ENCODE measurements around the gene CSF1R.
A peak's percentile ranks its signal among the peaks of the same experiment; 100 is the strongest.

CSF1R gene

DNA sequence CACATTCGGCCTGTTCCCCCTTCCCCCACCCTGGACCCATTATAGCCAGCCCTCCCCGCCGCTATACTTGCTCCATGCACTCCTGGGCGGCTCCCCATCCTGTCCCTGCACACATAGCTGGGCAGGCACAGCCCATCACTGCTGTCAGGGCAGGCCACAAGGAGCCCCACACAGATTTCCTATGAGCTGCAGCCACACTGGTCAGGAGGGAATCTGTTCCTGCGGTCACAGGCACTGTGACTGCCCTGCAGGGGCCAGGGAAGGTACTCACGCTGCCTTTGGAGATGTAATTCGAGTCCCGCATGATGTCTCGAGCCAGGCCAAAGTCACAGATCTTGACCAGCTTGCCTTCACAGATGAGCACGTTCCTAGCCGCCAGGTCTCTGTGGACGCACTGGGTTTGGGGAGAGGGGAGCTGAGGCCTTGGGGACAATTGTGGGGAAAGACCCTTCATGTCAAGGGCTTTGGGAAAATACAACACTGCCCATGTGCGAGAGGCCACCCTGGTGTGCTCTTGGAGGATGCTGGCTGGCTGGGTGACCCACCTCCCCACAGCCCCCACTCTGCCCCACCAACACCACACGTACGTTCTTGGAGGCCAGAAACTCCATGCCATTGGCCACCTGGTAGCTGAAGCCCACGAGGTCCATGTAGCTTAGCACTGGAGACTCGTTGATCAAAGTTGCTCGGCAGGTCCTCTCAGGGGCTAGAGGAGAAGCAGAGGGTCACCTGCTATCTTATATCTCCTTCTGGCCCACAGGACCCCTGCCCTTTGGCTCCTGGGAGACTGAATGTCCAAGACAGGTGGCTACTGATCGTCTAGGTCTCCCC is 34.5 kb upstream of the CSF1R start:
- DNase-seq = no peak

DNA sequence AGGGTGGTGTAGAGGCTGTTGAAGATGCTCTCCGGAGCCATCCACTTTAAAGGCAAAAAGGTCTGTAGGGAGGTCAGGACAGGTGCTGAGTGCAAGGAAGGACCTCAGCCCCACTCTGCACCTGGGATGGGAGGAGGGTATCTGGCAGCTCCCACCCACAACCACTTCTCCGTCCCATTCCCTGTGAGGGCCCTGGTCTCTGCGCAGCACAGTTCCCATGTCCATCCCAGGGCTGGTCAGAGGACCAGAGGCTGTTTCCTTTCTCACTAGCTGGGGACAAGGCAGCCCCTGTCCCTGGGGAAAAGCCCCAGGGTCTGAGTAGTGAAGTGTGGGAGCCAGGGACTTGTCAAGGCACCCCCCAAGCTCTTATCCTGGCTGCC is 33.7 kb upstream of the CSF1R start:
- no peak for DNase-seq

DNA sequence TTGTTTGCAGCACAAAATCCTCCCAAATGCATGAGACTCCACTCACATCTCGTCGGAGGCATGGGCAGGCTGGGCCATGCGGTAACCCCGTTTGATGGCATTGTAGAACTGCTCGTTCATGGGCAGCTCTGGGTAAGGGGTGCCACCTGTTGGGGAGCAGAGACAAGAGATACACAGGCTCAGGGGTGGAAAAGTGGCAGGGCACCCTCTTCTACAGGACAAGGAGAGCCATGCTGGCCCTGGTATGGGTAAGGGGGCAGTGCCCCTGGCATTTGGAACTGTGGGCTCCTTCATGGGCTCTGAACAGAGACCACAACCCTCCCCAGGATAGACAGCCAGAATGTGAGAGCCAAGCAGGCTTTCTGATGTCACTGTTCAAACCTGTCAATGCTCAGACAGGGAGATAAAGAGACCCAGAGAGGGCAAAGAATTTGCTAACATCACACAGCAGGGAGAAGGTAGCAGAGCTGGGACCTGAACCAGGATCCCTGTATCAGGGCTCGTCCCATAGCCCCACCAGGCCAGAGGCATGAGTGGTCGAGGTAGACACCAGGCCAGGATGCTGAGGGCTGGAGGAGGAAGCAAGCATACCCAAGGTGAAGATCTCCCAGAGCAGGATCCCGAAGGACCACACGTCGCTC is 33.2 kb upstream of the CSF1R start:
- no peak for DNase-seq

DNA sequence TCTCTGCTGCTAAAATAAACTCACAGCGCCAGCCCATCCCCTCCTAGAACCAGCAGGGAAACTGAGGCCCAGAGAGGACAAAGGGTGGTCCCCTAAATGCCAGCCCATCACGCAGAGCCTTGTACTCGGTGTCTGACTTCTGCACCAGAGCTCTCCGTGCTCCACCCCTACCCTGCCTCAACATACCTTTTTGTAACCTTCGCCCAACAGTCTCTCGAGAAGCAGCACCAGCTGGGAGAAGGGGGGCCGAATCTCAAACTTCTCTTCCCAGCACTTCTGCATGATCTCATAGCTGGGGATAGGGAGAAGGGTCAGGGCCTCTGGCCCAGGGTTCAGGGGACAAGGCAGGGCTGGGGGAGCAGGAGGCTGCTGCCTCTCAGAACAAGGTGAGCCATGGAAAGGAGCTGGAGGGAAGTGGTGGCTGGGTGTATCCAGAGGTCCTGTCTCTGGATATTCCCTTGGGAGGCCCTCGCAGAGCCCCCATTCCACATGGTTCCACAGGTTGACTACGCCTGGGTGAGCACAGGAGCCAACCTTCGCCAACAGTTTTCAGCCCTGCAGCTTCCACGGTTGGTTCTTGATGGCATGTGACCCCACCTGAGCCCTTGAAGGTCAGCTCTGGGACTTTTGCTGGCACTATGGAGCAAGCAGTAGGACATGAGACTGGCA is 32.3 kb upstream of the CSF1R start:
- no peak for DNase-seq

DNA sequence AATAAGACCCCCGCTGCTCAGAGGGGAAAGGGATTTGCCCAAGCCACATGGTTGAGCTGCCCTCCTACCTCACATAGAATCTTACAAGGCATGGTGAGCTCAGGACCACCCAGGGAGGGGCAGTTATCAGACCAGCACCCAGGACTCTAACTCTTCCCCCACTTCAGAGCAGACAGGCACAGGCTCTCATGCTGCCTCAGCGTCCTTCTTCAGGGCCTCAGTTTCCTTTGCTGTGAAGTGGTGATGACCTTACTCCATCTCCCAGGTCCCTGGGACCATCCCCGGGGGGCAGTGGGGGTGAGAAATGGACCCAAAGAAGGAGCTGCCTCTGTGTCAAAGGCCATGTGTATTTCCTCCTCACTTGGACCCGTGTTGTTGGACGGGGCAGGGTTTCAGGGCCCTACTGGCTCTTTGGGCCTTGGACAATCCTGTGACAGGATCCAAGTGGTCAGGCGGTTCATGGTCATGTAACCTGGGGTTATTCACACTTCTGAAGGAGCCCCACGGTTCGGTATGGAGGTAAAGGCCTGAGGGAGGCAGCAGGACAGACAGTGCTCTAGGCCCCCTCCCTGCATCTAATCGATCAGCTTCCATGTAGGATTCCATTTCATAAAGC is 31.7 kb upstream of the CSF1R start:
- no peak for DNase-seq

DNA sequence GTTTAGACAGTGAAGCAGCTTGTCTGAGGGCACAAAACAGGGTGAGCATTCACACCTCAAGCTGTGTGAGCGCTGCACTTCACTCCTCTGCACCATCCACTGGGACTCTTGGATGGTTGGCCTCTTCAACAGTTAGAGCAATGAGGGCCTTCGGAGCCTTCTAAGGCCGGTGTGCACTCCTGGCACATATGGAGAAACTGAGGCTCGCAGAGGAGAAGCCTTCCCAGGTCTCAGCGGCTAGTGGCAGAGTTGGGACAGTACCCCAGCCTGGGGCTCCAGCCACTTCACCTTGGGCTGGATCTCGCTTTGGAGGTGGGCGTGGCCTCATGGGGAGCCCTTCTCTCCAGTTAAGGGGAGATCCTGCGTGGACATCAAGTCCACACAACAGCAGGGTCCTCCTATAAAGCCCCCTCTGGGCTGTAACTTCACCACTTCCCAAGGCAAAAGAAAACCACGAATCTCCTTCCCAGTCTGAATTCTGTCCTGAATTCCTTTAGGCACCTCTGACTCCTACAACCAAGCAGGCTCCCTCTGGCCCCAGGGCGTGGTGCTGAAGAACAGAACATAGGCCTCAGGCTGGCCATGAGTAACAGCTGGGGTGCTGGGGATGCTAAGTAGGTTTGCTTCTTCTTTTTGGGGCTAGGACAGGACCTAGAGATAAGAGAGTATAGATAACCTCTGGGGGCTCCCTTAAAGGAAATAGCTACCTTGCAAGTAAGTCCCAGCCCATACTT is 30.5 kb upstream of the CSF1R start:
- no peak for DNase-seq

DNA sequence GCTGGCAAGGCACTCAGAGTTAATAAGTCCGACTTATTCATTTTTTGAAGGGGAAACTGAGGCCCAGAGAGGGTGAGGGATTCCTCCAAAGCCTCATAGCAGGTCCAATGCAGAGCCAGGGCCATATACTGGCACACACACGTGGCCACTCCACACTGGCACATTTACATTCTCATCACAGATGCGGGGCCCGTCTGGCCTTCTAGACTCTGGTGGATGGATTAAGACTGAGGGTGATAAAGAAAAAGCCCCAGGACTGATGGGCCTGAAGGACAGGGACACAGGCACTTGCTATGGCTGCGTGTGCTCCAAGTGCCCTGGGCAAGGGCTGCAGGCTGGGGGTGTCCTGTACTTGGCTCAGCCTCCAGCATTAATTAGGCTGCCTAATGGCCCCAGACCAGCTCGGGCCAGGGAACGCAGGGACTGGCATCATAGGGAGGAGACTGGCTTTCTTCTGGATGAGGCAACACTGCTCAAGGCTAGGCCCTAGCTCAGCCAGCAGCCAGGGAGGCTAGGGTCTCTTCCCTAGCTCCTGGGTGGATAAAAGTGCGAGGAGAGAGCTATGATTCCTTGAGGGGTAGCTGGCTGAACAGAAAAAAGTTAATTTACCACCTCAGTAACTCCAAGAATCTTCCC is 28.5 kb upstream of the CSF1R start:
- DNase-seq = no peak

DNA sequence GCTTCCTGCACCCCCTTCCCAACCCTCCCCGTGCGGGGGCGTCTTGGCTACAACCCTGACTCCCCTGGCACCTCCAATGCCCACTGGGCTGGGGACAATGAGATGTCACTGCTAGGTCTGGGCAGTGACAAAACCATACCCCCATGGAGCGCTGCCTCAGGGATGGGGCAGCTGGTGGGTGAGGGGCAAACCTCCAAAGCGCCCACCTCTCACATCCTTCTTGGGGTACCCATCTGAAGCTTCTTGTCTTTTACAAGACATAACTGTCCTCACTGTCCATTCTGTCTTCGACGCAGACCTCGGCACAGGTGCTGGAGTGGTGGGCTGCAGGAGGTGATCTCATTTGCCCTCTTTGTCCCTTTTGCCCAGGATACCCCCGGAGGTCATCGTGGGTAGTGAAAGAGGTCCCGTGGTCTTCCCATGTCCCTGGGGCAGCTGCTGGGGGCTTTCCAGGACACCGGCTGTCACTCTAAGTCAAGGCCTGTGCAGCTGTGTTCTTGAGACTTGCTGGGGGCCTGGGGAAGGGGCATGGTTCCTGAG is 27.8 kb upstream of the CSF1R start:
- DNase-seq = no peak

DNA sequence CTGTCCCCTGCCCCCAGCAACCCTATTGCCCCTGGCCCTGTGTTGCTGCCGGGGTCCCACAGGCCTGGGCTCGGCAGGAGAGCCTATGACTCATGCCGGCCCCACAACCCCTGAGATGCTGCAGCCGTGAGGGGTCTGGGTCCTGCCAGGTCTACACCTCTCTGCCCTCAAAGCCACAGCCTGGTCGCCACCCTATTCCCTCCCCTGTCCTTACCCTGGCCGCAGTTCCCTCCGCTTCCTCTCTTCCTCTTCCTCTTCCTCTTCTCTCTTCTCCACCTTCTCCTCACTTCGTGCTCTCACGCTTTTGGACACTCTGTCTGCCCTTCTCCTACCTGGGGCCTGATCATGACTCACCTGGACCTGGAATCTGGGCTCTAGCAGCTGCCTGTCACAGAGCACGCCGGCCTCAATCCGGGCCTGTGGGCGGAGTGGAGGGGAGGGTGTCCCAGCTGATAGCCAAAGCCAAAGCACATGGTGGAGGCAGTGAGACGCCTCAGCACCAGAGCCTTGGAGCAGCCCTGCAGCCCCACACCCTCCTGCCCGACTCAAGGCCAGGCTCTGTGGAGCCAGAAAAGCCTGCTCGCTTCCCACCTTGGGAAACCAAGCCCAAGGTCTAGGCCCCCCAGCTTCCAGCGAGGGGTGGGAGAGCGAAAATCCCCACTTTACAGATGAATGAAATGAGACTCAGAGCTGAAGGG is 26.8 kb upstream of the CSF1R start:
- no peak for DNase-seq

DNA sequence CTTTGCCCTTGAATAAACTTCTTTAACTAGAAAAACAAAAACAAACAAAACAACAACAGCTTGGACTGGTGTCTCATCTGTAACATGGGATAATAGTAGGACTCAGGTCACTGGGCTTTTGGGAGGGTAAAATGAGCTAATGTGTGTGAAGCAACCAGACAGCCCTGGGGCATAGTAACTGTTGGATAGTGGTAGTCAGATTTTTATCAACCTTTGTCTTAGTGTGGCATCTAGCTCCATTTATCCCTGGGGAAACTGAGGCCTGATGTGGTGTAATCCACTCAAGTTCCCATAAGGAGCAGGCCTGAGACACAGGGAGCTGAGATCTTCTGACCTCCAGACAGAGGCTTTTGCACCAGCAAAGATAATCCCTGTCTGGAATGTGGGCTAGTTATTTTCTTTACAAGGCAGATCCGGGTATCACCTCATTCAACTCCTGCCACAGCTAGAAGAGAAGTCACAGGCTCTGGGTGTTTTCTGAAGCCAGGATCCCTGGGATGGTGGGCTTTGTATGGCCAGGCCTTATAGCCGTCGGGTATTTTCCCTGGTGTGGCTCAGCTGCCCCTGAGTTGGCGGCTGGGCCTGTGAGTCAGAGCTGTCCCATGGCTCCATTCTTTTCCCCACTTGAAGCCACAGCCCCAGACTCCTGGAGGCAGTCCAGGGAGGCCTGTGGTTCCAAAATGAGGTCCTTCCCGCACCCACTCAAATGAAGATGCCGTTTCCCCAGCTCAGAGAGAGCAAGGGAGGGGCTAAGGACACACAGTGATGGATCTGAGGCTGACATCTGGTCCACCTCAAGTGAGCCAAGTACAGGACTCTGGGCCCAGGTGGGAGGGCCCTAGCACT is 26.1 kb upstream of the CSF1R start:
- no peak for DNase-seq

DNA sequence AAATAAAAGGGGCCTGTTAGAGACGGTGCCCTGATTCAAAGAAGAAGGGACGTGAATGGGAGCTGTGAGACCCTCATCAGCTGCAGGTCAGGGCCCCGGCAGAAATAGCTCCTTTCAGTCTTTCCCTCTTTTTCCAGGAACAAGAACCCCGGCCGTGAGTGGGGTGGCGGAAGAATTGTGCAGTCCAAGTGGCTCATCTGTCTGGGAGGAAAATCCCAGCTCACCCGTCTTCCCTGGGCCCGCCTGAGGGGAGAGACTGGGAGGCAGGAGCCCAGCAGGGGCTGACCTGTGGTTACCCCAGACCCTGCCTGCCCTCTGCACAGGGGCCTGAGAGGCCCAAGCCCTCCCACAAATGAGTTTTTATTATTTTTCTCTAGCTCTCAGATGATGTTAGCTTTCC is 24.8 kb upstream of the CSF1R start:
- DNase-seq = no peak

DNA sequence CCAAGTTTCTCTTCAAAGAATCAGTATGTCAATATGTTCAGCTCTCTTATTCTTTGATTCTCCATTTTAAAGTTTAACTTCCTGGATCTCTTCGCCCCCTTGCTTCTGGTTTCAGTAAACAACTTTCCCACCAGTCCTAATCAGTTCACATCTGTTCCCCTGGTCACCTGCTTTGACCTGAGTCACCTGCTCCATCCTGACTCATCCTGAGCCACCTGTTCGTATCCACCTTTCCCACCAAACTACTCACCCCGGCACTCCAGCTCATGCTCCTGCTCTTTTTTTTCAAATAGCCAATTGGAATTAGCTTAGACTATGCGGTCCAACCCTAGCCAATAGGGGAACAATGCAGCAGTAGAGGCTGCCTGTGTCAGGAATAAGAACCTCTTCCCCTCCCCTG is 23.6 kb upstream of the CSF1R start:
- no peak for DNase-seq

DNA sequence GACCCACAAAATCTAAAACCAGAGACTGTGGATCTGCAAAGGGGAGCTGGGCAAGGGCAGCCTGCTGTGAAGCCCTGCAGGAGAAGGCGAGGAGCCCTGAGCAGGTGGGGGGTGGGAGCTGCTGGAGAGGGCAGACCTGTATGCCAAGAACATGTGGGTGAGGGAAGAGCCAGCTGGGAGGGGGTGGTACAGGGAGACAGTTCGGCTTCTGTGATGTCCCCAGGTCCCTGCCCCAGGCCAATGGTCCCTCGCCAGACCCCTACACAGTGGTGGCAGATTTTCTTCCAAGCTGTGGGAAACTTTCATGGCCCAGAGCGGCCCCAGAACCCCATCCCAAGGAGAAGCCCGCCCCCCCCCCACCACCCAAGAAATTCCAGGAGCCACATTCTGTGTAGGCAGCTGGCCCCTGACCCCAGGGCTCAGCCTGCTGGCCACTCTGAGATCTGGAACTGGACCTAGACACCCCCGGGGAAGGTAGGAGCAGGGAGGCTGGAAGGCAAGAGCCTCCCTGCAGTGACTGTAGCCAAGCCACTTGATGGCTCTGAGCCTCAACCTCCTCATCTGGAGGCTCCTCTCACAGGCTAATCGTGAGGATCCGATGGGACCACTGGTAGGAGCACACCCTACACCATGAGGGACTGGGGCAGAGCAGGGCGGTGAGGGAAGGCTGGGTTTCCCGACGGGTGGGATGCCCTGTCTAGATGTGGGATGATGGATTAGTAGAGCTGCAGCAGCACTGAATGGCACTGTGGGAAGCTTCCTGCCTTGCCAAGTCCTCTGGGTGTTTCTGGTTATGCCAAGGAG is 22.6 kb upstream of the CSF1R start:
- DNase-seq = no peak

DNA sequence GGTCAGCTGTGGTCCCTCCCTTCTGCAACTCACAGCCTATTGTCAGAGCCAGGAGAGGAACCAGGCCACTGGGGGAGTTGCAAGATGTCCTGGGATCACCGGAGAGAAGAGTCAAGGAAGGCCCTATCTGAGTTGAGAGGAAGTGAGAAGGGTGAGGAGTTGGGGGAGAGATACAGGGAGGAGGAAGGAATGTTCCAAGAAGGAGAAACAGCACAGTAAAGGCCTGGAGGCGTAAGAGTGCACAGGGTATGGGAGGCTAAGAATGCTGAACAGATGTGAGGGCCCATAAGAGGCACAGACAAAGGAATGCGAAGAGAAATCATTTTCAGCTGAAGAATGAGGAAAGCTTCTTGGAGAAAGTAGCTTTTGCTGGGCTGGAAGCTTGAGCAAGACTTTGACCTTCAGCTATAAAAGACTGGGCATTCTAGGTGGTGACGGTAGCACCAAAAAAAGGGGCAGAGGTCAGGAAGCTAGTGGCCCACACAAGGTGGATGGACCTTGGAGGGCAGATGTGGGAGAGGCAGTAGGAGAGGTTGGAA is 21.6 kb upstream of the CSF1R start:
- DNase-seq = no peak

DNA sequence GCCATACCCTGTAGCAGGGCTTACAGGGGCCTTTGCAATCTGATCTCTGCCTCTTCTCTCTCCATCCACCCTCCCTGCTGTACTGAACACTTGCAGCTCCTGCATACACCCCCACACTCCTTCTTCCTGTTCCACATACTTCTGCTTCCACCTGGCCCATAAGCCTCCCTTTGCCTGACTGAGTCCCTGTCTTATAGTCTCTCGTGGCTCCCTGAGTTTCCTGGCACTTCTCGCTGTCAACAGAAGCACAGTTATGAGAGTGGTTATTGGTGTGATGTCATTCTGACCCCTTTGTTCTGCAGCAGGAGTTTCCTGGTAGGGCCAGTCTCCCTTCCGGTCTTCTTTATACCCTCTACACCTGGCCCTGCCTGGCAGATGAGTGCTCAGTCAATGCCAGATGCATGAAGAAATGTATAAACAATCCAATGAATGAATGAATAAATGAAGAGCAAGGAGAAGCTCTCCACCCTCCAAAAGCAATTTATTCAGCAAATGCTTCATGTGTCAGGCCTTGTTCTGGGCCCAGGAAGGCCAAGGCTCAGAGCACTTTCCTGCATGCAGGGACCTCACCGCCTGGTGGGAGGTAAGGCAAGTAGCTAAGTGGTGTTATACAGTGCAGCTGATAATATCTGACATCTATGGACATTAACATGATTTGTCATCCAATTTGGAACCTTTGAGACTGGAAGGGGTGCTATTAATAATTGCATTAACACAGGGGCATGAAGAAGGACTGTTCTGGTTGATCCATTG is 20.5 kb upstream of the CSF1R start:
- DNase-seq = peak; percentile 22

DNA sequence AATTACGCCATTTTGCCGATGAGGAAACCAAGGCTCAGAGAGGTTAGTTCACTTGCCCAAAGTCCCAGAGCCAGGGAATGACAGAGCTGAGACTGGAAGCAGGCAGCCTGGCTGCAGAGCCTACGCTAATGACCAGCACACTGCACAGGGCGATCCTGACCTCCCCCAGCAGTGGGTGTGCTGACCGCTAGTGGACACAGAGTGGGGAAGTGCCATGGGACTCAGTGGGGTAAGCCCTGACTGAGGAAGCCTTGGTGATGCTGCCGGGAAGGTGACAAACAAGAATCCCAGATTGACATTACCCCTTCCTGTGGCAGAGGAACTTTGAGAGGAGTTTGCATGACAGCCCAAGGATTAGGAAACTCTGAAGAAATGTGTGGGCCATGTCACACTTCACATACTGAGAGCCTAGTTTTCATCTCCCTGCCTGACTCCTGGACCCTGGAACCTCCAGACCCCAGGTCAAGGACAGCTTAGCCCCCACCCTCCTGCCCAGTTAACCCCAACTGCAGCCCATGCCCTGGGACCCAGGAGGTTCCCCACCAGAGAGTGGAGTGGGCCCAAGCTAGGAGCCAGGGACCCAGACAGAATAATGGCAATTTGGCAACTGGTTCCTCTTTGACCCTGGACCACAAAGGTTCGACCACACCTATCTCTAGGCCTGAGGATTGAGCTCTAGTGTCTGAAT is 19.7 kb upstream of the CSF1R start:
- no peak for DNase-seq

DNA sequence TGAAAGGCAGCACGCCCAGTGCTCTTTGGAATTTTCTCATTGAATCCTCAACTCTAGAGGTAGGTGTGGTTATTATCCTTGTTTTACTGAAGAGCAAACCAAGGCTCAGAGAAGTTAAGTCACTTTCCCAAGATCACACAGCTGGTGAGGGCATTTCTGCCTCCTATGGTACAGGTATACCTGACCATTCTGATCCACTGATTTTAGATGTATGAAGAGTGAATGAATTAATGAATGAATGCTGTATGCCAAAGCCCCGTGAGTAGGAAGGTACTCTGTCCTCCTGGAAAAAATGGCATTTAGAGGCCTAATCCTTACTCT is 18.2 kb upstream of the CSF1R start:
- no peak for DNase-seq

All from NCI-H146 (cell line).